Coronary artery (tissue), 2 donors: Measurements from ENCODE around the gene CR1.

Source experiments
- DNase-seq: peaks from one replicate; pipeline ENCODE4 v3.0.0-alpha.2; 2017; ENCODE audit warnings: low spot score
- H3K27ac ChIP-seq, 2 donors: fragments of 200-600 bp; sonication (generic); one replicate each; pipeline ENCODE4 v1.5.1; 2016 to 2019
- H3K4me3 ChIP-seq: fragments of 200-600 bp; sonication (generic); 2 replicates; pipeline ENCODE4 v1.5.1; 2016; ENCODE audit warnings: mild to moderate bottlenecking, moderate library complexity
- CTCF ChIP-seq: fragments of 200-600 bp; sonication (generic); IDR thresholded peaks from one replicate; pipeline ENCODE4 v1.5.1; 2019; ENCODE audit warnings: antibody characterized with exemption

CR1 gene

GRCh38 chr1:207495801-207496792 lies at the start of gene CR1:
CR1 (plus strand) TSS chr1:207496157; CDS start chr1:207496268, 111 bp downstream.
- no peak for TF ChIP-seq CTCF
- Histone ChIP-seq H3K27ac (peak within 1 kb of the TSS in 1 of 2 donors; percentile 10), H3K4me3 (peak within 1 kb of the TSS; percentile 60)
- no peak for DNase-seq

DNA sequence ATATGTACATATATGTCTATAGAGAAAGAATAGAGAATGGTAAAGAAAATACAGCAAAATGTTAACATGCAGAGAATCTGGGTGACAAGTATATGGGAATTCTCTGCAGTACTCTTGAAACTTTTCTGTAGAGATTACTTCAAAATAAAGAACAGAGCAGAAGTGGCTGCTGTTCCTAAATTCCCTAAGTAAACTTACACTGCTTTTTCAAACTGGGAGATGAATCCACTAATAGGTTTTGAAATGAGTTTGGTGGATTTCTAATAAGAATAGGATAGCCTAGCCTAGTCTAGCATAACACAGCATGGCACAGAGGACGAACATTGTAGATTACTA lies 42.3 kb upstream of the CR1 start:
- TF ChIP-seq CTCF, result no peak
- no peak for DNase-seq
- Histone ChIP-seq H3K27ac (no peak overlapping the region), H3K4me3 (peak overlapping the region; percentile 71)

- Histone ChIP-seq H3K27ac (no peak within 1 kb of the TSS), H3K4me3 (peak within 1 kb of the TSS; percentile 71)
- DNase-seq, result no peak
- TF ChIP-seq CTCF, result no peak
Observed at GRCh38 chr1:207454046-207454964, 41.7 kb upstream of the CR1 start, which contains the start of gene CR2. CR2 (plus strand) TSS chr1:207454328; CDS start chr1:207454419, 91 bp downstream.

DNA sequence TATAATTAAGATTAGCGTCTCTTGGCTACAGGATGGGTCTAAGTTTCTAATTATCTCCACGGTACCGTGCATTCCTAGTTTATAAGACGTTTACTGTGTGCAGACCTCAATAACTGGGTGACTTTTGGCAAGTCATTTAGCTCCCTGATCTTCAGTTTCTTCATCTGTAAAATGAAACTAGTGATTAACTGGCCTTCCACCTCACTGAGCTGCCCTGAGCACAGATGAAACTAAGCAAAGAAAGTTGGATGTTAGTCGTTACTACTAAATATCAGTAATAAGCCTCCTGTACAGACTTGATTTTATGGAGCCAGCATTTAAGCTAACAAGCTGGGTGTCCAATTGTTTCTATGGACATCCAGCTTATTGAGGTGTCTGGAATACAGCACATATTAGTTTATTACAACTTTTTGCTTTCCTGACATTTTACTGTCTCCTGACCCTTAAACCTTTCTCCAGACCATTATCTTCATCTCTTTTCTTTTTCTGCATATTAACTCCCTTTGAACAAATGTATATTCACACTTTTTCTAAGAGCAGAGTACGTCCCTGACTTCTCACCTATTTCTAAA lies 40.7 kb upstream of the CR1 start:
- no peak for DNase-seq
- TF ChIP-seq CTCF, result no peak
- Histone ChIP-seq H3K4me3 (no peak overlapping the region), H3K27ac (no peak overlapping the region)

GRCh38 chr1:207458414-207458813 lies 37.5 kb upstream of the CR1 start:
- no peak for TF ChIP-seq CTCF
- H3K27ac ChIP-seq, result no peak overlapping the region
- H3K4me3 ChIP-seq, result no peak overlapping the region
- no peak for DNase-seq

- H3K4me3 ChIP-seq, result no peak overlapping the region
- no peak overlapping the region for H3K27ac ChIP-seq
- DNase-seq, result no peak
- TF ChIP-seq CTCF, result no peak
Observed at GRCh38 chr1:207459008-207459407, 36.9 kb upstream of the CR1 start.
